ENCODE measurements around the gene ASB2. TPM values are rescaled to one million over a fixed set of nuclear protein-coding genes. Genes with fewer than 3 reads are reported as not detected.

ASB2 gene
- total RNA-seq, 1 donor from 2014 or later = 58.6 TPM

GRCh38 chr14:93916498-93916897 lies 59.9 kb downstream of the ASB2 start:
- no peak overlapping the region for H3K27ac ChIP-seq
- H3K4me1 ChIP-seq = no peaks in the 10 kb centered on the region
- no peak overlapping the region for H3K4me3 ChIP-seq
- intact Hi-C loops (cut with DNase I) = no loop called here
- H3K9me3 ChIP-seq = no peaks in the 10 kb centered on the region
- H3K36me3 ChIP-seq = no peaks in the 10 kb centered on the region
- H3K27me3 ChIP-seq = no peaks in the 10 kb centered on the region
- no peak for DNase-seq (ENCODE audit: low spot score in 2 of 2)
- TF ChIP-seq, protein P1, sequence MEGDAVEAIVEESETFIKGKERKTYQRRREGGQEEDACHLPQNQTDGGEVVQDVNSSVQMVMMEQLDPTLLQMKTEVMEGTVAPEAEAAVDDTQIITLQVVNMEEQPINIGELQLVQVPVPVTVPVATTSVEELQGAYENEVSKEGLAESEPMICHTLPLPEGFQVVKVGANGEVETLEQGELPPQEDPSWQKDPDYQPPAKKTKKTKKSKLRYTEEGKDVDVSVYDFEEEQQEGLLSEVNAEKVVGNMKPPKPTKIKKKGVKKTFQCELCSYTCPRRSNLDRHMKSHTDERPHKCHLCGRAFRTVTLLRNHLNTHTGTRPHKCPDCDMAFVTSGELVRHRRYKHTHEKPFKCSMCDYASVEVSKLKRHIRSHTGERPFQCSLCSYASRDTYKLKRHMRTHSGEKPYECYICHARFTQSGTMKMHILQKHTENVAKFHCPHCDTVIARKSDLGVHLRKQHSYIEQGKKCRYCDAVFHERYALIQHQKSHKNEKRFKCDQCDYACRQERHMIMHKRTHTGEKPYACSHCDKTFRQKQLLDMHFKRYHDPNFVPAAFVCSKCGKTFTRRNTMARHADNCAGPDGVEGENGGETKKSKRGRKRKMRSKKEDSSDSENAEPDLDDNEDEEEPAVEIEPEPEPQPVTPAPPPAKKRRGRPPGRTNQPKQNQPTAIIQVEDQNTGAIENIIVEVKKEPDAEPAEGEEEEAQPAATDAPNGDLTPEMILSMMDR (IDR thresholded peaks at IDR 0.05) = no peak

GRCh38 chr14:93915800-93916199 lies 60.6 kb downstream of the ASB2 start:
- Histone ChIP-seq H3K27ac (no peak overlapping the region), H3K27me3 (no peaks in the 10 kb centered on the region), H3K4me1 (no peaks in the 10 kb centered on the region), H3K36me3 (no peaks in the 10 kb centered on the region), H3K9me3 (no peaks in the 10 kb centered on the region), H3K4me3 (no peak overlapping the region)
- no peak for DNase-seq (ENCODE audit: low spot score in 2 of 2)
- TF ChIP-seq, protein P1 (IDR thresholded peaks at IDR 0.05) = no peak
- intact Hi-C loops (cut with DNase I) = no loop called here

- no peak overlapping the region for H3K27ac ChIP-seq
- H3K27me3 ChIP-seq = no peaks in the 10 kb centered on the region
- H3K36me3 ChIP-seq = no peaks in the 10 kb centered on the region
- intact Hi-C loops (cut with DNase I) = no loop called here
- DNase-seq (ENCODE audit: low spot score in 2 of 2) = no peak
- TF ChIP-seq, protein P1 (IDR thresholded peaks at IDR 0.05) = no peak
- H3K4me3 ChIP-seq = no peak overlapping the region
- no peaks in the 10 kb centered on the region for H3K4me1 ChIP-seq
- H3K9me3 ChIP-seq = no peaks in the 10 kb centered on the region
Observed at GRCh38 chr14:93915070-93915705, 61.2 kb downstream of the ASB2 start.

GRCh38 chr14:93914278-93914677 lies 62.1 kb downstream of the ASB2 start:
- Histone ChIP-seq H3K36me3 (no peaks in the 10 kb centered on the region), H3K4me1 (no peaks in the 10 kb centered on the region), H3K27ac (no peak overlapping the region), H3K27me3 (no peaks in the 10 kb centered on the region), H3K4me3 (no peak overlapping the region), H3K9me3 (no peaks in the 10 kb centered on the region)
- intact Hi-C loops (cut with DNase I) = no loop called here
- TF ChIP-seq, protein P1 (IDR thresholded peaks at IDR 0.05) = no peak
- DNase-seq (ENCODE audit: low spot score in 2 of 2) = no peak

- TF ChIP-seq, protein P1 (IDR thresholded peaks at IDR 0.05) = no peak
- H3K4me3 ChIP-seq = no peak overlapping the region
- H3K27ac ChIP-seq = no peak overlapping the region
- intact Hi-C loops (cut with DNase I) = no loop called here
- DNase-seq (ENCODE audit: low spot score in 2 of 2) = no peak
- H3K4me1 ChIP-seq = no peaks in the 10 kb centered on the region
- H3K9me3 ChIP-seq = no peaks in the 10 kb centered on the region
- no peaks in the 10 kb centered on the region for H3K36me3 ChIP-seq
- H3K27me3 ChIP-seq = no peaks in the 10 kb centered on the region
Observed at GRCh38 chr14:93912782-93913181, 63.6 kb downstream of the ASB2 start.

Data from ascending aorta (tissue), 2 donors.